Fibroblast of peridontal ligament (primary cell): Measurements from ENCODE around the gene MCOLN1.
"Not testable (repeated sequence)": the region's sequence is repeated elsewhere in the genome, so short reads cannot be mapped to it uniquely, and the experiment has no call there.

Source experiments
- DNase-seq: peaks from one replicate; pipeline ENCODE4 v3.0.0-alpha.2; 2010; ENCODE audit errors: extremely low read depth

Gene MCOLN1

DNA sequence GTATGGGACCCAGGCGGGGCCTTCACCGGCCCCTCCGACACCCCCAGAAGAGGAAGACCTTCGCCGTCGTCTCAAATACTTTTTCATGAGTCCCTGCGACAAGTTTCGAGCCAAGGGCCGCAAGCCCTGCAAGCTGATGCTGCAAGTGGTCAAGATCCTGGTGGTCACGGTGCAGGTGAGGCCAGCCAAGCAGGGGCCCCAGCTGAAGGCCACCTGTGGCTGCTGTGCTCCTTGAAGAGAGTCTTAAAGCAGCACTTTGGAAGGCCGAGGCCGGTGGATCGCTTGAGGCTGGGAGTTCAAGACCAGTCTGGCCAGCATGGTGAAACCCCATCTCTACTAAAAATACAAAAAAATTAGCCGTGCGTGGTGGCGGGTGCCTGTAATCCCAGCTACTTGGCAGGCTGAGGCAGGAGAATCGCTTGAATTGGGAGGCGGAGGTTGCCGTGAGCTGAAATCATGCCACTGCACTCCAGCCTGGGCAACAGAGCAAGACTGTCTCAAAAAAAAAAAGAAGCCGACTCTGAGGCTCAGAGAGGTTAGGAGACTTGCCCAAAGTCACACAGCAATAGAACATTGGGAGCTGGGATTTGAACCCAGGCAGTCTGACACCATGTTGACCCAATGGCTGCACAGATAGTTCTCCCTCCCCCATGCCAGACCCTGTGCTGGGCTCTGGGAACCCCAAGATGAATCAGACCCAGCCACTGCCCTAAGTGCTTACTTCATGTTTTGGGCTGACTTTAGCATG, 2.7 kb downstream of the MCOLN1 start:
- DNase-seq: no peak

DNA sequence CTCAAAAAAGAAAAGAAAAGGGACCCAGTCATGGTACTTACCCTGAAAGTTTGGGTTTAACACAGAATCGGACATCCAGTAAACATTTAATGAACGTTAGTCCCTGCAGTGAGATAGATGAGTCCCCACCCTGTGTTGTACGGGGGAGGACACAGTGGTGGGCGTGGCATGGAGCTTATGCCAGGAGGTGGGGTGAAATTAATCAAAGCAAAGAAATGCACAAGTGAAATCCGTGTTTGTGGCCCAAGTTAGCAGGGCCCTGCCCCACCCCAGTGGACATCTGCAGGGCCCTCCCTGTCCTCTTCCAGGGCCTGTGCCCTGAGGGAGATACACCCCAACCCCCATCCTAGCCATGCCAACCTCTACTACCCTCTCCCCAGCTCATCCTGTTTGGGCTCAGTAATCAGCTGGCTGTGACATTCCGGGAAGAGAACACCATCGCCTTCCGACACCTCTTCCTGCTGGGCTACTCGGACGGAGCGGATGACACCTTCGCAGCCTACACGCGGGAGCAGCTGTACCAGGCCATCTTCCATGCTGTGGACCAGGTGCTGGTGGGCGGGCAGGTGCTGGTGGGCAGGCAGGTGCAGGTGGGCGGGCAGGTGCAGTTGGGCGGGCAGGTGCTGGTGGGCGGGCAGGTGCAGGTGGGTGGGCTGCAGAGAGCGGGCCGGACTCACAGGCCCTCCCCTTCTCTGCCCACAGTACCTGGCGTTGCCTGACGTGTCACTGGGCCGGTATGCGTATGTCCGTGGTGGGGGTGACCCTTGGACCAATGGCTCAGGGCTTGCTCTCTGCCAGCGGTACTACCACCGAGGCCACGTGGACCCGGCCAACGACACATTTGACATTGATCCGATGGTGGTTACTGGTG, 3.9 kb downstream of the MCOLN1 start:
- DNase-seq: no peak

DNA sequence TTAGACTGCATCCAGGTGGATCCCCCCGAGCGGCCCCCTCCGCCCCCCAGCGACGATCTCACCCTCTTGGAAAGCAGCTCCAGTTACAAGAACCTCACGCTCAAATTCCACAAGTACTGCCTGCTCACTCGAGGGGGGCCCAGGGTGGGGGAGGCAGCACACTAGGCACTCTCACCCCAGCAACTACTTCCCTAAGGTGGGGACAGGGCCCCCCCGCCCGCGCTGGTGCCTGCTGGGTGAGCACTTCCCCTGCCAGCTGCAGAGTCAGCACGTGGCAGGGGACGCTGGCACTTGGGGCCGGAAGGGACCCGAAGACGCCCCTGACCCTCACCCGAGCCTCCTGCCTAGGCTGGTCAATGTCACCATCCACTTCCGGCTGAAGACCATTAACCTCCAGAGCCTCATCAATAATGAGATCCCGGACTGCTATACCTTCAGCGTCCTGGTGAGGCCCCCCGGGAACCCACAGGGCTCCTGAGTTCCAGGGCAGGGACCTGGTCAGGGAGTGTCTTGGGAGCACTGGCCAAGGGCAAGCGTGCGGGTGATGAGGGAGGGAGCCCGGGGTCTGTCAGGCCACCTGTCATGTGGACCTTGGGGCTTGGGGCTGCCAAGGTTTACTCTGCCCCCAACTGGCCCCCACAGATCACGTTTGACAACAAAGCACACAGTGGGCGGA, 5.2 kb downstream of the MCOLN1 start:
- no peak for DNase-seq

DNA sequence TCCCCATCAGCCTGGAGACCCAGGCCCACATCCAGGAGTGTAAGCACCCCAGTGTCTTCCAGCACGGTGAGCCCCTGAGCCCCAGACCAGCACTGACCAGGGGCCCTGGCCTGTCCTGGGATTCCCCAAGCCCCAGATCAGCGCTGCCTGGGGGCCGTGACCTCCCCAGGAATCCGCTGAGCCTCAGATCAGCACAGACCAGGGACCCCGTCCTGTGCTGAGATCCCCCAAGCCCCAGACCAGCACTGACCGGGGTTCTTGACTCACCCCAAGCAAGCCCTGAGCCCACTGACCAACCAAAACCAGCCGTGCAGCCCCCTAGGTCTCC, 5.7 kb downstream of the MCOLN1 start:
- no peak for DNase-seq

DNA sequence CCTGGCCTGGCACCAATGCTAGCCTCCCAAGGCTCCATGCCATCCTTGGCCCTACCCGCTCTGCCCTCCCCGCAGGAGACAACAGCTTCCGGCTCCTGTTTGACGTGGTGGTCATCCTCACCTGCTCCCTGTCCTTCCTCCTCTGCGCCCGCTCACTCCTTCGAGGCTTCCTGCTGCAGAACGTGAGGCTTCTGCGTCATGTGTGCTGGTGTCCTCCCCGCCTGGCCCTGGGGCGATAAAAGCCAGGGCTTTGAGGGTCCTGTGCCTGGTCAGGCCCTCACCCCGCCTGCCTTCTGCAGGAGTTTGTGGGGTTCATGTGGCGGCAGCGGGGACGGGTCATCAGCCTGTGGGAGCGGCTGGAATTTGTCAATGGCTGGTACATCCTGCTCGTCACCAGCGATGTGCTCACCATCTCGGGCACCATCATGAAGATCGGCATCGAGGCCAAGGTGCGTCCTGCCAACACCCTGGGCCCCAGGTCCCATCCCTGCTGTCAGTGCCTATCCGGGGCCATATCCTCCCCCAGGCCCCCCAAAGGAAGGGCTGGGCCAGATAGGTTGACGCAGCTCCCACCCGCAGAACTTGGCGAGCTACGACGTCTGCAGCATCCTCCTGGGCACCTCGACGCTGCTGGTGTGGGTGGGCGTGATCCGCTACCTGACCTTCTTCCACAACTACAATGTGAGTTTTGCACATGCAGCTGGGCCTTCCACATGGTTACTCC, 6.3 kb downstream of the MCOLN1 start:
- DNase-seq: no peak

DNA sequence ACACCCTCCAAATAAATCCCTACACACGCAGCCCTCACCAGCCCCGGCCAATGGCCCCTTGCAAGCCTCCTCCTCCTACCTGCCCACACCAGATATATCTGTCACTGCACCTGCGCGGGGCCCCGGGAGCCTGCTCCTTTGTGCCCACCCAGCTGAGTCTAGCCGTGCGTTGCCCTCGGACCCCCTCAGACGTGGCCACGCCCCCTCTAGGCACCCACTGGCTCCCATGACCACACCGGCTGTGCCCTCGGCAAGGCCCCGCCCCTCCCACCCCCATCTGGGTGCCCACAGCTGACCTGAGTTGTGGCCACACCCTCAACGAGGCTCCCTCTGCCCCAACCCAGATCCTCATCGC, 6.8 kb downstream of the MCOLN1 start:
- no peak for DNase-seq

DNA sequence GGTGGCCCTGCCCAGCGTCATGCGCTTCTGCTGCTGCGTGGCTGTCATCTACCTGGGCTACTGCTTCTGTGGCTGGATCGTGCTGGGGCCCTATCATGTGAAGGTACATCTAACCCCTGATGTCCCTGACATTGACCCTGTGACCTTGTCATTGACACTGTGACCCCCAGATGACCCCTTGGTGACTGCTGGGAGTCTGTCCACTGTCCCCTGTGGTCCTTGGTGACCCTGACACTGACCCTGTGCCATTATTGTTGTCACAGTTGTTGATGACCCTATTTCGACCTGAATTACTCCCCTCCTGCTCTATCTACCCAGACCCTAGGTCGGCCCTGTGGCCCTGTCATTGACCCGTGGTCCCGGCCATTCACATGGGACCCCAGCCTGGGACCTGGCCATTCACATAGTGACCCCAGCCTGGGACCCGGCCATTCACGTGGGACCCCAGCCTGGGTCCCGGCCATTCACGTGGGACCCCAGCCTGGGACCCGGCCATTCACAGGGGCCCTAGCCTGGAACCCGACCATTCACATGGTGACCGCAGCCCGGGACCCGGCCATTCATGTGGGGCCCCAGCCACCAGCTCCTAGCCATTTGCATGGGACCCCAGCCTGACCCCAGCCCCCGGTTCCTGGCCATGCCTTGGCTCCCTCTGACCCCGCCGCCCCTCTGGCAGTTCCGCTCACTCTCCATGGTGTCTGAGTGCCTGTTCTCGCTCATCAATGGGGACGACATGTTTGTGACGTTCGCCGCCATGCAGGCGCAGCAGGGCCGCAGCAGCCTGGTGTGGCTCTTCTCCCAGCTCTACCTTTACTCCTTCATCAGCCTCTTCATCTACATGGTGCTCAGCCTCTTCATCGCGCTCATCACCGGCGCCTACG, 7.4 kb downstream of the MCOLN1 start:
- no peak for DNase-seq

DNA sequence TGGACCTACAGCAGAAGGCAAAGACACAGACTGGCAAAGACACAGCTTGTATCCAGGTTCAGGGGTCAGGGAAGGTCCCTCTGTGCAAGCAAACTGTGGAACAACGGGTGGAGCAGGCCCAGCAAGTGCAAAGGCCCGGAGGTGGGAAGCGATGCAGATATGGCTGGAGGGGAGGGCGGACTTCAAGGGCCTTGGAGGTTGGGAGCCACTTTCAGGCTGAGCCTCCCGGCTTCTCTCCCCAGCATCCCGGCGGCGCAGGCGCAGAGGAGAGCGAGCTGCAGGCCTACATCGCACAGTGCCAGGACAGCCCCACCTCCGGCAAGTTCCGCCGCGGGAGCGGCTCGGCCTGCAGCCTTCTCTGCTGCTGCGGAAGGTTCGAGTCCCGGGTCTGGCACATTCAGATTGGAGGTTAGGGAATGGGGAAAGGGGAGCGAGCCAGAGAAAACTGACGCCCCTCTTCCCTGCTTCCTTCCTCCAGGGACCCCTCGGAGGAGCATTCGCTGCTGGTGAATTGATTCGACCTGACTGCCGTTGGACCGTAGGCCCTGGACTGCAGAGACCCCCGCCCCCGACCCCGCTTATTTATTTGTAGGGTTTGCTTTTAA, 11.0 kb downstream of the MCOLN1 start:
- DNase-seq: peak; percentile 42

DNA sequence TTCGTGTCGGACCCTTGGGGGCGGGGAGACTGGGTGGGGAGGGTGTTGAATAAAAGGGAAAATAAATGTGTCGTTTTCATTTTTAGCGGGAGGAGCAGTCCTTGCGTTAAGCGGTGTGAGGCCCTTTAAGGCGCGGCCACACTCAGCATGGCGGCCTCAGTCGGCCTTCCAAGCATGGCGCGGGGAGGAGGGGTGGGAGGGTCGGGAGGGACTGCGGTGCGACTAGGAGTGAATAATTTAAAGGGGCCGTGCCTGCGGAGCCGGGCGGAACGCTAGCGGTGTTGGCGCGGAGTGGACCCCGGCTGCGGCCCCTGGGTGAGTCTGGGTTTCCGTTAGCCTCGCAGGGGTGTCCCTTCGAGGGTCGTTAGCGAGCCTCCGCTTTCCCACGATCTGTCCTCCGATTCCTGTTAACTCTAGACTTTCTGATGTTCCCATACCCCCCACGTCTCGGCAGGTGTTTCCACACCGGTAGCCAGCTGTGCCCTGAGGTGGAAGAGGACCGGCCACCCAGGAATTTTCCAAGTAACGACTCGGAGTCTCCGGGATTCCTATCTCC, 11.6 kb downstream of the MCOLN1 start:
- peak; percentile 85 for DNase-seq

DNA sequence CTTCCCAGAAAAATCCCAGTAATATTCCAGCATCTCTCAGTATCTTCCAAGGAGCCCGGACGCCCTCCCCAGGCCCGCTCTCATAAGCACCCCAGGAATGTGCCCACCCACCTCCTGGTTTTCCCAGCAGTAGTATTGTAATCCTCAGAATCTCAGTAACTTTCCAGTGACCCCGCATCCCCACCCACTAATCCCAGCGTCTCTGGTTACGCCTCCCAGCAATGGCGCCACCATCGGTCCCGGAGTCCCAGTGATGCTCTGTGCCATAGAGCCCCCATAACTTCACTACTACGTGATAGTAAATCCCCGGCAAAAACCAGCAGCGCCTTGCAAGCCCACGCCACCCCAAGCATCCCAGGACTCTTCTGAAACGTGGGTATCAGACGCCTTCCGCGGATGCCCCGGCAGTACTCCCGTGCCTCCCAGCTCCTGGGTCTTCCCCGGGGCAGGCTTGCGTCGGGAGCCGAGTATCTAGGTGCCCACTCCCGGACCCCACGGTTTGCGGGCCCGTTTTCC, 12.2 kb downstream of the MCOLN1 start:
- peak; percentile 82 for DNase-seq

DNA sequence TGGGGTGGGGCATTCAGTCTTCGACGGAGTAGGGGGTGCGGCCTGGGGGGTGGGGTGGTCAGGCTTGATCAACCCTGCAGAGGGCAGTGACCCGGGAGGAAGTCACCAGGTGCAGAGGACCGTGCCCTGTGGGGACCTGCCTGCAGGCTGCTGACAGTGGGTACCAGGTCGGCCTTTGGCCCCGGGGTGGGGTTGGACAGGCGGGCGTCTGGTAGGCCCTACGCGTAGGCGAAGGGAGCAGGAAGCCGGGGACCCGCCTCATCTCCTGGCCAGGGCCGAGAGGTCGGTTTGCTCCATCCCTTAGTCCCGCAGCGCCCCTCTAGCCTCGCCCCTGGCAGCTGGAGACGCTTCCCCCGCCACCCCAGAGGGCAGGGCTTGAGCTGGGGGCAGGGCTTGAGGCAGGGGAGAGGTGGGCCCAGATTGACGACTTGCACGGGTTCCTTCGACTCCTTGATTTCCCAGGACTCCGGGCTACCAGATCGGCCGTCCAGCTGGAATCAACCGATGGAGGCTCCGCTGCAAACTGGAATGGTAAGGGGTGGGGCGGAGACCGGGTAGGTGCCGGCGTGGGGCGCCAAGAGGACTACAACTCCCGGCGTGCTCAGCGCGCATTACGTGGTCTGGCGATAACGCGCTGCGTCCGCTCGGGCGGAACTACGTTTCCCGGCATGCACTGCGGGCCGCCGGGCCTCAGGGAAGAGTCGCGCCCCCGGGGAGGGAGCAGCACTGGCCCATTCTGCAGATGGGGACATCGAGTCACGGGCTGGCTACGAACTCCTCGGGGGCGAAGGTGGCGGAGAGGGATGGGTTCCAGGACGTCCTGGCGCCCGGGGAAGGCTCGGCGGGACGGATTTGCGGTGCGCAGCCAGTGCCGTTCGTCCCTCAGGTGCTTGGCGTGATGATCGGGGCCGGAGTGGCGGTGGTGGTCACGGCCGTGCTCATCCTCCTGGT, 12.9 kb downstream of the MCOLN1 start, which contains the start of gene PNPLA6:
PNPLA6 (plus strand) TSS at position 671 of the 951 bp plus-strand sequence; CDS start at position 743, 72 bp downstream.
- DNase-seq: peak; percentile 90

DNA sequence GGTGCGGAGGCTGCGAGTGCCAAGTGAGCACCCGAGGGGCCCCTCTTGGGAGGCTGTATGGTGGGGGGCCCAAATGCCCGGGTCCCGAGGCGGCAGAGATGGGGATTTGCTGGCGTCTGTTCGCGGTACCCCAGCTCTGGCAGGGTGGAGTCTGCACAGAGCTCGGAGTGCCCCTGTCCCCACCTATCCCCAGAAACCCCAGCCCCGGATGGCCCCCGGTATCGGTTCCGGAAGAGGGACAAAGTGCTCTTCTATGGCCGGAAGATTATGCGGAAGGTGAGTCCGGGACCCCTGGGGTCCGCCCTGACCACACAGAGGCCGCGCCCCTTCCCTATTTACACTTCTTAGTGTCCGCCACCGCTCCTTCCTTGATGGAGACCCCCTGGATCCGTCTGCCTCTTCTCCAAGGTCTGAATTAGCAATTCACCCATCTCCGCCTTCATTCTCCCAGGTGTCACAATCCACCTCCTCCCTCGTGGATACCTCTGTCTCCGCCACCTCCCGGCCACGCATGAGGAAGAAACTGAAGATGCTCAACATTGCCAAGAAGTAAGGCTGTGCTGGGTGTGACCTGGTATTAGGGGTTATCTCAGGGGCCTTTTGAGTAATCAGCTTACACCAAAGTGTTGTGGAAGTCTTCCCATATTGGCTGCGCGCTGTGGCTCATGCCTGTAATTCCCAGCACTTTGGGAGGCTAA, 13.7 kb downstream of the MCOLN1 start:
- no peak for DNase-seq

DNA sequence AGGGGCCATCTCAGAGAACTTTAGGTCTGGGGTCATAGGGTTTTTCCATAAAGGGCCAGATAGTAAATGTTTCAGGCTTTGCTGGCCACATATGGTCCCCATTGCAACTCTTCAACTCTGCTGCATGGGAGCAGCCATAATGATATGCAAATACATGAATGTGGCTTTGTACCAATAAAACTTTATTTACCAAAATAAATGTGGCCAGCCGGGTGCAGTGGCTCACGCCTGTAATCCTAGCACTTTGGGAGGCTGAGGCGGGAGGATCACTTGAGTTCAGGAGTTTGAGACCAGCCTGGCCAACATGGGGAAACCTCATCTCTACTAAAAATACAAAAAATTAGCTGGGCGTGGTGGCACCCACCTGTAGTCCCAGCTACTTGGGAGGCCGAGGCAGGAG, 16.6 kb downstream of the MCOLN1 start:
- DNase-seq: not testable (repeated sequence)

DNA sequence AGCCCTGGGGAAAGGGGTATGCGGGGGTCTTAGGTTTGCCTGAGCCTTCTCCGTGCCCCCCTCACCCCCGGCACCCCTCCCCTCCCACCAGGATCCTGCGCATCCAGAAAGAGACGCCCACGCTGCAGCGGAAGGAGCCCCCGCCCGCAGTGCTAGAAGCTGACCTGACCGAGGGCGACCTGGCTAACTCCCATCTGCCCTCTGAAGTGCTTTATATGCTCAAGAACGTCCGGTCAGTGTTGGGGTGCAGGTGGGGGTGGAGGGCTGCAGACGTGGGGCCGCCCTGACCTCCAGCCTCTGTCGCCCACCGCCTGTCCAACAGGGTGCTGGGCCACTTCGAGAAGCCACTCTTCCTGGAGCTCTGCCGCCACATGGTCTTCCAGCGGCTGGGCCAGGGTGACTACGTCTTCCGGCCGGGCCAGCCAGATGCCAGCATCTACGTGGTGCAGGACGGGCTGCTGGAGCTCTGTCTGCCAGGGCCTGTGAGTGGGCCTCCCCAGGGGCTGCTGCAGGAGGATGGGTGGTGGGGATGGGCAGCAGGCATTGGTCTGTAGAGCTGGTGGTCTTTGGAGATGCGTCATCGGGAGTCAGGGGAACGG, 17.5 kb downstream of the MCOLN1 start:
- DNase-seq: no peak

DNA sequence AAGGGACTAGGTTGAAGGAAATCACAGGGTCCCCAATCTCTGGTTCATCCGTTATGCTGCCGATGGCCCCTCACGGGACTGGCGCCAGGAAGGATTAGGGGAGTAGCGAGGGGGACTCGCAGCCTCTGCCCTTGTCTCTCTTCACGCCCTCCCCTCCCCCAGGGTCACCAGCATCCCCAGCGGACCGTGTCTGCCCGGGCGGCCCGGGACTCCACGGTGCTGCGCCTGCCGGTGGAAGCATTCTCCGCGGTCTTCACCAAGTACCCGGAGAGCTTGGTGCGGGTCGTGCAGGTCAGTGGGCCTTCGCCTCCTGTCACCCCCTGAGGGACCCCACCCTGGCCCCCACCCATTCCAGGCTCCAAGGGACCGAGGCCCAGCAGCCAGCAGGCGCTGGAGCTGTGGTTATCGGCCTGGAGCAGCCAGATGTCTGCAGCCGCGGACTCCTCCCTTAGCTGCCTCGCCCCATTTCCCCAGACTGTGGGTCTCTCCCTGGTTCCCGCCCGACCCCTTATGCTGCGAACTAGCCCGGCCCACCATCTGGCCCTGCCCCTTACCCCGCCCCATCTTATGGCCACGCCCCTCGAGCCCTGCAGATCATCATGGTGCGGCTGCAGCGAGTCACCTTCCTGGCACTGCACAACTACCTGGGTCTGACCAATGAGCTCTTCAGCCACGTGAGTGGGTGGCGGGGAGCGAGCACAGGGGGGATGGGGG, 18.5 kb downstream of the MCOLN1 start:
- no peak for DNase-seq

DNA sequence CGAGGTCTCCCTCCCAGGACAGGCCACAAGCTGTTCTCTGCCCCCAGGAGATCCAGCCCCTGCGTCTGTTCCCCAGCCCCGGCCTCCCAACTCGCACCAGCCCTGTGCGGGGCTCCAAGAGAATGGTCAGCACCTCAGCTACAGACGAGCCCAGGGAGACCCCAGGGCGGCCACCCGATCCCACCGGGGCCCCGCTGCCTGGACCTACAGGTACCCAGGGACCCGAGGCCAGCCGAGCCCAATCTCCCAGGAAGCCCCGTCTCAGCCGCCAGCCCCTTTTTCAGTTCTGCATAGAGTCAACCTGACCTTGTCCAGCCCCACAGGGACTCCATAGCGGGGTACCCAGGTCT, 19.0 kb downstream of the MCOLN1 start:
- no peak for DNase-seq

DNA sequence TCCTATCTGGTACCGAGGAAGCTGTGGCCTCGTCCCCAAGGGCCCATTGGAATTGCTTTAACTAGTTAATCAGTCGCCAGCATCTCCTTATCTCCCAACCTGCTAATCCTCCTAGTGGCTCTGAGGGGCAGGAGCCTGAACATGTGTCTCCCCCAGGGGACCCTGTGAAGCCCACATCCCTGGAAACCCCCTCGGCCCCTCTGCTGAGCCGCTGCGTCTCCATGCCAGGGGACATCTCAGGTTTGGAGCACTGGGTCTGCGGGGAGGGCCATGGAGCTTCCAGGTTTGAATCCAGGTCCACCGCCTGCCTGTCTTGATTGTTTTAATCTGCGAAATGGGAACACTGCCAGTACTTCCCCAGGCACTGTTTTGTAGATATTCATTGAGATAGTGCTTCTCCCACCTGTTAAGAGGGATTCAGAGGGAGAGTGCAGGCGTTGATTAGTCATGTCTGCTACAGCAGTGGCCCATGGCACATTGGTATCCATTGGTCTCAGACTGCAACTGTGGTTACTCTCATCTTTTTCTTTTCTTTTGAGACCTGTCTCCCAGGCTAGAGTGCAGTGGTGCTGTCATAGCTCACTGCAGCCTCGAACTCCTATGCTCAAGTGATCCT, 19.5 kb downstream of the MCOLN1 start:
- no peak for DNase-seq
